IPS-15b (cell line): ENCODE measurements around the gene CYB561D2.
A peak's percentile ranks its signal among the peaks of the same experiment; 100 is the strongest.

ENCODE experiments used
- H3K27me3 ChIP-seq: one replicate; pipeline ENCODE4 v1.6.1; 2013; ENCODE audit warnings: low read length; ENCODE audit not compliant: control insufficient read depth, insufficient read depth
- H3K36me3 ChIP-seq: one replicate; pipeline ENCODE4 v1.6.1; 2013; ENCODE audit warnings: low read length; ENCODE audit not compliant: control insufficient read depth, insufficient read depth
- H3K4me1 ChIP-seq: one replicate; pipeline ENCODE4 v1.6.1; 2013; ENCODE audit warnings: mild to moderate bottlenecking, low read length; ENCODE audit not compliant: control insufficient read depth, insufficient read depth
- H3K4me3 ChIP-seq: one replicate; pipeline ENCODE4 v1.5.1; 2013; ENCODE audit warnings: low read depth, low read length
- H3K9ac ChIP-seq: one replicate; pipeline ENCODE4 v1.6.1; 2013; ENCODE audit warnings: low read depth, mild to moderate bottlenecking, low read length
- H3K9me3 ChIP-seq: one replicate; pipeline ENCODE4 v1.6.1; 2013; ENCODE audit warnings: mild to moderate bottlenecking, low read length; ENCODE audit not compliant: control insufficient read depth, insufficient read depth

Gene CYB561D2

GRCh38 chr3:50358911-50359759 is 8.5 kb downstream of the CYB561D2 start, which contains the start of gene TMEM115:
Gene TMEM115 (minus strand): TSS chr3:50359521. CDS start chr3:50359063, 458 bp downstream.
- Histone ChIP-seq H3K36me3 (peaks cover 25% of the 10 kb centered on the region), H3K9ac (peak within 1 kb of the TSS; percentile 73), H3K4me3 (peak within 1 kb of the TSS; percentile 92), H3K9me3 (no peaks in the 10 kb centered on the region), H3K4me1 (peaks cover 3% of the 10 kb centered on the region), H3K27me3 (peaks cover 11% of the 10 kb centered on the region)

- H3K4me3 ChIP-seq = peak overlapping the region; percentile 69
- peaks cover 21% of the 10 kb centered on the region for H3K36me3 ChIP-seq
- no peaks in the 10 kb centered on the region for H3K9me3 ChIP-seq
- H3K27me3 ChIP-seq = peaks cover 11% of the 10 kb centered on the region
- H3K4me1 ChIP-seq = peaks cover 3% of the 10 kb centered on the region
- H3K9ac ChIP-seq = no peak overlapping the region
Measured at GRCh38 chr3:50359760-50360110, 9.1 kb downstream of the CYB561D2 start.

GRCh38 chr3:50364573-50365079 is 14.0 kb downstream of the CYB561D2 start:
- no peaks in the 10 kb centered on the region for H3K9me3 ChIP-seq
- peaks cover 3% of the 10 kb centered on the region for H3K36me3 ChIP-seq
- peak overlapping the region; percentile 50 for H3K4me3 ChIP-seq
- peaks cover 17% of the 10 kb centered on the region for H3K27me3 ChIP-seq
- no peak overlapping the region for H3K9ac ChIP-seq
- H3K4me1 ChIP-seq = peaks cover 3% of the 10 kb centered on the region

GRCh38 chr3:50365080-50365841 is 14.6 kb downstream of the CYB561D2 start:
- no peaks in the 10 kb centered on the region for H3K9me3 ChIP-seq
- H3K27me3 ChIP-seq = peaks cover 17% of the 10 kb centered on the region
- no peak overlapping the region for H3K9ac ChIP-seq
- no peaks in the 10 kb centered on the region for H3K4me1 ChIP-seq
- peaks cover 3% of the 10 kb centered on the region for H3K36me3 ChIP-seq
- H3K4me3 ChIP-seq = peak overlapping the region; percentile 75

GRCh38 chr3:50365842-50366220 is 15.2 kb downstream of the CYB561D2 start:
- peaks cover 3% of the 10 kb centered on the region for H3K36me3 ChIP-seq
- peak overlapping the region; percentile 75 for H3K4me3 ChIP-seq
- peaks cover 17% of the 10 kb centered on the region for H3K27me3 ChIP-seq
- H3K4me1 ChIP-seq = no peaks in the 10 kb centered on the region
- no peaks in the 10 kb centered on the region for H3K9me3 ChIP-seq
- no peak overlapping the region for H3K9ac ChIP-seq

- Histone ChIP-seq H3K4me1 (no peaks in the 10 kb centered on the region), H3K9ac (no peak overlapping the region)
Measured at GRCh38 chr3:50369012-50369670, 18.5 kb downstream of the CYB561D2 start.

GRCh38 chr3:50370594-50370993 is 19.9 kb downstream of the CYB561D2 start:
- H3K9me3 ChIP-seq = no peaks in the 10 kb centered on the region
- H3K4me1 ChIP-seq = peaks cover 2% of the 10 kb centered on the region

More at GRCh38 chr3:50369012-50369670, 18.5 kb downstream of the CYB561D2 start:
- Histone ChIP-seq H3K36me3 (peaks cover 3% of the 10 kb centered on the region), H3K27me3 (peaks cover 6% of the 10 kb centered on the region), H3K4me3 (no peak overlapping the region), H3K9me3 (no peaks in the 10 kb centered on the region)

GRCh38 chr3:50371133-50371685 is 20.5 kb downstream of the CYB561D2 start:
- Histone ChIP-seq H3K4me3 (no peak overlapping the region), H3K9me3 (no peaks in the 10 kb centered on the region), H3K27me3 (peaks cover under 1% of the 10 kb centered on the region), H3K4me1 (peaks cover 2% of the 10 kb centered on the region), H3K9ac (no peak overlapping the region), H3K36me3 (peaks cover 7% of the 10 kb centered on the region)

More at GRCh38 chr3:50370594-50370993, 19.9 kb downstream of the CYB561D2 start:
- Histone ChIP-seq H3K4me3 (no peak overlapping the region), H3K9ac (no peak overlapping the region), H3K27me3 (peaks cover 6% of the 10 kb centered on the region), H3K36me3 (peaks cover 7% of the 10 kb centered on the region)

GRCh38 chr3:50372349-50372748 is 21.7 kb downstream of the CYB561D2 start:
- no peak overlapping the region for H3K9ac ChIP-seq
- no peaks in the 10 kb centered on the region for H3K27me3 ChIP-seq
- H3K4me3 ChIP-seq = no peak overlapping the region
- no peaks in the 10 kb centered on the region for H3K9me3 ChIP-seq
- peaks cover 5% of the 10 kb centered on the region for H3K36me3 ChIP-seq
- H3K4me1 ChIP-seq = peaks cover 2% of the 10 kb centered on the region

- H3K36me3 ChIP-seq = peaks cover 5% of the 10 kb centered on the region
- no peaks in the 10 kb centered on the region for H3K27me3 ChIP-seq
- no peak overlapping the region for H3K4me3 ChIP-seq
- H3K9ac ChIP-seq = no peak overlapping the region
- H3K9me3 ChIP-seq = no peaks in the 10 kb centered on the region
- H3K4me1 ChIP-seq = peaks cover 2% of the 10 kb centered on the region
Measured at GRCh38 chr3:50373146-50374051, 22.7 kb downstream of the CYB561D2 start.
